Measurements from ENCODE around the gene FAM120A. TPM values are rescaled to one million over a fixed set of nuclear protein-coding genes. Genes with fewer than 3 reads are reported as not detected.

FAM120A gene
- total RNA-seq, 1 experiment from 2014 or later, result 98.2 TPM

- Mint-ChIP-seq H3K27ac (ENCODE audit: unreplicated experiment) (peak overlapping the region; percentile 90), H3K9me3 (ENCODE audit: low read depth, unreplicated experiment) (no peaks in the 10 kb centered on the region), H3K36me3 (ENCODE audit: insufficient read depth, unreplicated experiment) (peaks cover 19% of the 10 kb centered on the region), H3K4me1 (ENCODE audit: low read depth, unreplicated experiment) (no peaks in the 10 kb centered on the region), H3K27me3 (ENCODE audit: unreplicated experiment) (no peaks in the 10 kb centered on the region), H3K4me3 (ENCODE audit: low read depth, unreplicated experiment) (peak overlapping the region; percentile 95)
- no peak for TF ChIP-seq CTCF (IDR thresholded peaks at IDR 0.05; ENCODE audit: unreplicated experiment)
- no TSS peak for BruUV-seq (replicated peaks)
- intact Hi-C loops (cut with micrococcal nuclease; ENCODE audit: unreplicated experiment), result no loop called here
- CTCF ChIA-PET, result no interaction called here
- no peak for DNase-seq
Observed at GRCh38 chr9:93575796-93576257, 124.3 kb downstream of the FAM120A start.

GRCh38 chr9:93576258-93577077 lies 125.0 kb downstream of the FAM120A start, which contains the start of gene PHF2:
PHF2 (plus strand) TSS chr9:93576584; CDS start chr9:93576774, 190 bp downstream.
- Mint-ChIP-seq H3K36me3 (ENCODE audit: insufficient read depth, unreplicated experiment) (peaks cover 19% of the 10 kb centered on the region), H3K27ac (ENCODE audit: unreplicated experiment) (peak within 1 kb of the TSS; percentile 90), H3K4me3 (ENCODE audit: low read depth, unreplicated experiment) (peak within 1 kb of the TSS; percentile 95), H3K4me1 (ENCODE audit: low read depth, unreplicated experiment) (no peaks in the 10 kb centered on the region), H3K27me3 (ENCODE audit: unreplicated experiment) (no peaks in the 10 kb centered on the region), H3K9me3 (ENCODE audit: low read depth, unreplicated experiment) (no peaks in the 10 kb centered on the region)
- intact Hi-C loops (cut with micrococcal nuclease; ENCODE audit: unreplicated experiment), result no loop called here
- no TSS peak for BruUV-seq (replicated peaks)
- no peak for DNase-seq
- CTCF ChIA-PET, result no interaction called here
- TF ChIP-seq CTCF (IDR thresholded peaks at IDR 0.05; ENCODE audit: unreplicated experiment), result no peak

DNA sequence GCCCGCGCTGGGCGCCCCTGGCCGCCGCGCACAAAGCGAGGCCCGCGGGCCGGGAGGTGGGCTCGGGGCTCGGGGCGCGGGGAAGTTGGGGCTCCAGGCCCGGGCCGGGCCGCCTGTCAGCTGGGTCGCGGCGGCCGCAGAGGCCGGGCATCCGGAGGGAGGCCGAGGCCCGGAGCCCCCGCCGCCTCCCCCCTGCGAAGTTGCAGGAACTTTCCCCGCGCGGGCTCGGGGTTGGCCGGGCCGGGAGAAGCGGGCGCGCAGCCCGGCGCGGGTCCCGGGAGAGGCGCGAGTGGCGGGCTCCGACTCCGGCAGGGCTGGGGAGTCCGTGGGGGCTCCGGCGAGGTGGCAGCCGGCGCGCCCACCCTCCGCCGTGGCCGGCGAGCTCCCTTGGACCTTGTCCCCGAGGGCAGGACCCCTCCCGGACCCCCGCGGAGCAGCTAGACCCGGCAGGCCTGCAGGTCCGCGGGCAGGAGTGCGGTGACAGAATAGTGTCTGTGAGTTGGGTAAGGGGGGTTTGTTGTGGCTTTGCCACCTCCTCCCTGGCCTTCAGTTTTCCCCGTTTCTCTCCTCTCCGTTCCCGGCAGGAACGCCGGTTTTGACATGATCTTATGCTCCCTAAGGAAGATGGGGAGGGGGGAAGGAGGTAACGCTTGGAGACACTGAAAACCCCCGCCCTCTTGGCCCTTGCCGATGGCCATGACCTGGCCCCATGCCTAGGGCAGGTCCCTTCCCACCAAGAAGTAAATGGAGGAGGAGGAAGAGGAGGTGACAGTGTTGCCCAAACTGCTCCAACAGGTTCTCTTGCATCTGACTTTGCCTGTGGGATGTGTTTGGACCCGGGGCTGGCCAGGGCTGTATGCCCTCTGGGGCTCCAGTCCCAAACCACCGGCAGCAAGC lies 125.8 kb downstream of the FAM120A start:
- Mint-ChIP-seq H3K4me1 (ENCODE audit: low read depth, unreplicated experiment) (no peaks in the 10 kb centered on the region), H3K27me3 (ENCODE audit: unreplicated experiment) (no peaks in the 10 kb centered on the region), H3K4me3 (ENCODE audit: low read depth, unreplicated experiment) (peak overlapping the region; percentile 72), H3K36me3 (ENCODE audit: insufficient read depth, unreplicated experiment) (peaks cover 19% of the 10 kb centered on the region), H3K27ac (ENCODE audit: unreplicated experiment) (peak overlapping the region; percentile 22), H3K9me3 (ENCODE audit: low read depth, unreplicated experiment) (no peaks in the 10 kb centered on the region)
- CTCF ChIA-PET, result no interaction called here
- BruUV-seq (replicated peaks), result no TSS peak
- intact Hi-C loops (cut with micrococcal nuclease; ENCODE audit: unreplicated experiment), result no loop called here
- no peak for TF ChIP-seq CTCF (IDR thresholded peaks at IDR 0.05; ENCODE audit: unreplicated experiment)
- DNase-seq, result no peak

GRCh38 chr9:93577975-93578682 lies 126.6 kb downstream of the FAM120A start:
- no peak for TF ChIP-seq CTCF (IDR thresholded peaks at IDR 0.05; ENCODE audit: unreplicated experiment)
- Mint-ChIP-seq H3K27me3 (ENCODE audit: unreplicated experiment) (no peaks in the 10 kb centered on the region), H3K36me3 (ENCODE audit: insufficient read depth, unreplicated experiment) (peaks cover 19% of the 10 kb centered on the region), H3K4me3 (ENCODE audit: low read depth, unreplicated experiment) (peak overlapping the region; percentile 72), H3K9me3 (ENCODE audit: low read depth, unreplicated experiment) (no peaks in the 10 kb centered on the region), H3K4me1 (ENCODE audit: low read depth, unreplicated experiment) (no peaks in the 10 kb centered on the region), H3K27ac (ENCODE audit: unreplicated experiment) (peak overlapping the region; percentile 22)
- CTCF ChIA-PET, result interaction anchor here (0.5 kb wide), 1 partner anchor 504 kb away, joined by 3 read pairs; no protein-coding TSS in a partner anchor
- BruUV-seq (replicated peaks), result no TSS peak
- no peak for DNase-seq
- intact Hi-C loops (cut with micrococcal nuclease; ENCODE audit: unreplicated experiment), result no loop called here
